Panc1 (cell line): ENCODE measurements around the gene UBE2V1. TPM values are rescaled to one million over a fixed set of nuclear protein-coding genes. Genes with fewer than 3 reads are reported as not detected.

Experiments
- ATAC-seq: fragments of 200-7000 bp; cut with Tn5 transposase; 2 replicates; pipeline ENCODE4 v1.9.1; 2020; ENCODE audit warnings: mild to moderate bottlenecking, moderate library complexity
- BruUV-seq: library from RNA; stranded (reverse); fragments of 400-500 nt; replicated peaks from 2 replicates; lab custom pipeline; 2021; lab: Mats Ljungman, UMichigan
- CTCF ChIA-PET: fragments of 300-600 bp; sonication (Branson Sonifier 250); formaldehyde crosslinking; loops from one replicate; lab custom pipeline; 2022; ENCODE audit warnings: antibody characterized with exemption; lab: Charles Lee
- POLR2A ChIA-PET: fragments of 300-600 bp; sonication (Branson Sonifier 250); formaldehyde crosslinking; loops from one replicate; lab custom pipeline; 2022; ENCODE audit warnings: antibody characterized with exemption; lab: Charles Lee
- DNase-seq: peaks from one replicate; pipeline ENCODE4 v3.0.0-alpha.2; 2010; ENCODE audit warnings: low read depth, low spot score
- H3K27ac ChIP-seq: 2 replicates; pipeline ENCODE4 v1.5.1; 2011; ENCODE audit warnings: mild to moderate bottlenecking, low read length, inconsistent platforms
- H3K27me3 ChIP-seq: fragments of 200-500 bp; sonication (Bioruptor generic); 2 replicates; pipeline ENCODE4 v1.6.0; 2014; ENCODE audit warnings: low read length, inconsistent platforms; ENCODE audit not compliant: control insufficient read depth, insufficient read depth
- H3K36me3 ChIP-seq: fragments of 200-500 bp; sonication (Bioruptor generic); 2 replicates; pipeline ENCODE4 v1.5.1; 2014; ENCODE audit warnings: inconsistent platforms, mild to moderate bottlenecking, low read length, moderate library complexity; ENCODE audit not compliant: control insufficient read depth, insufficient read depth
- H3K4me1 ChIP-seq: 2 replicates; pipeline ENCODE4 v1.5.1; 2011; ENCODE audit warnings: inconsistent platforms, mild to moderate bottlenecking, low read length, moderate library complexity; ENCODE audit not compliant: control insufficient read depth, insufficient read depth
- H3K4me3 ChIP-seq, 2 experiments: 2 replicates each; pipeline ENCODE4 v1.5.1; 2011 to 2012; ENCODE audit warnings: low read depth in 2 of 2, low read length in 2 of 2, mild to moderate bottlenecking in 2 of 2, inconsistent platforms in 1 of 2, moderate library complexity in 1 of 2
- H3K9me3 ChIP-seq: fragments of 200-500 bp; sonication (Bioruptor generic); 2 replicates; pipeline ENCODE4 v1.5.1; 2014; ENCODE audit warnings: low read depth, mild to moderate bottlenecking, inconsistent platforms, low read length, moderate library complexity; ENCODE audit not compliant: control insufficient read depth, insufficient read depth
- POLR2AphosphoS5 ChIP-seq: IDR thresholded peaks from 2 replicates; pipeline ENCODE4 v1.6.1; 2012; ENCODE audit warnings: mild to moderate bottlenecking, low read depth, low read length, moderate library complexity
- SIN3A ChIP-seq: IDR thresholded peaks from 2 replicates; pipeline ENCODE4 v1.6.1; 2012; ENCODE audit warnings: low read depth, mild to moderate bottlenecking, low read length, moderate library complexity, borderline replicate concordance; ENCODE audit not compliant: insufficient read depth
- TCF7L2 ChIP-seq: IDR thresholded peaks from 2 replicates; pipeline ENCODE4 v1.6.1; 2011; ENCODE audit warnings: mild to moderate bottlenecking, low read depth, low read length, inconsistent platforms
- in situ Hi-C: cut with HindIII; loops from 2 replicates; pipeline ENCODE4 v1.10.0; 2016; ENCODE audit warnings: low sequenced_read_pairs, low pct_unique_long_range_greater_than_20kb
- intact Hi-C: fragments of 100-400 bp; cut with micrococcal nuclease; formaldehyde crosslinking; loops from one replicate; pipeline ENCODE4 v1.10.0; 2022; ENCODE audit not compliant: unreplicated experiment
- total RNA-seq: library from RNA; stranded (reverse); gene quantifications from one replicate; pipeline ENCODE4 v1.2.1, GENCODE V29; 2021; ENCODE audit not compliant: unreplicated experiment
- TF ChIP-seq, protein P1 (sequence below), 2 experiments: IDR thresholded peaks; 2 replicates each; pipeline ENCODE4 v1.6.1; 2011 to 2012; ENCODE audit warnings: low read depth in 2 of 2, control low read depth in 1 of 2, low read length in 1 of 2, mild to moderate bottlenecking in 1 of 2, moderate library complexity in 1 of 2; ENCODE audit not compliant: insufficient read depth in 1 of 2
- TF ChIP-seq, protein P2 (sequence below): fragments of 450-650 bp; IDR thresholded peaks from 2 replicates; pipeline ENCODE4 v1.5.1; 2017; ENCODE audit warnings: mild to moderate bottlenecking

Gene UBE2V1
- total RNA-seq, 1 experiment from 2014 or later = 115 TPM

DNA sequence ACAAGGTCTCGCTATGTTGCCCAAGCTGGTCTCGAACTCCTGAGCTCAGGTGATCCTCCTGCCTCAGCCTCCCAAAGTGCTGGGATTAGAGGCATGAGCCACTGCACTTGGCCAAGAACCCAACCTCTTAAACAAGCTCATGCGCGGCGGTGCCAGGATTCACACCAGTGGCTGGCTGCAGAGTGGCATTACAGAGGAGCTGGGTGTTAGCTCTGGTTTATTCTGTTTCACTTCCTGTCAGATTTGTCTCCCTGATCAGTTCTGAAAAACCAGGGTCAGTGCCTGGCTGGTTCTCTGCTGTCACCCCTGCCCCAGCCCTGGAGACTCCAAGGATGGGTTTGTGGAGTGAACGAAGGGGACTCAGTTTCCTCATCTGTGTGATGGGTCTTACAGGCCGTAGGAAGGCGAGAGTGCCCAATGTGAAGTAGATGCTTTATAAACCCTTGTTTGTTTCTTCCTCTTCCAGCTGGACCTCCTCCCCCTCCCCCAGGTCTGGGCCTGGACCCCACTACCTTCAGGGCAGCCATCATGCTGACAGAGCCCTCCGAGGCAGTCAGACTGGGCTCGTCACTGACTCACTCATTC lies 63.4 kb downstream of the UBE2V1 start:
- no peak for ATAC-seq
- H3K9me3 ChIP-seq = no peaks in the 10 kb centered on the region
- no peak for DNase-seq
- H3K27ac ChIP-seq = no peak overlapping the region
- ChIA-PET POLR2A (interaction anchor here (0.6 to 0.7 kb wide), 2 partner anchors 22 to 33 kb away, joined by 5 to 8 read pairs; no protein-coding TSS in a partner anchor), CTCF (interaction anchor here (0.7 kb wide), 1 partner anchor 299 kb away, joined by 3 read pairs; no protein-coding TSS in a partner anchor)
- H3K4me3 ChIP-seq = no peak overlapping the region
- no peaks in the 10 kb centered on the region for H3K36me3 ChIP-seq
- H3K4me1 ChIP-seq = no peaks in the 10 kb centered on the region
- intact Hi-C loops = no loop called here
- TF ChIP-seq, protein P1, sequence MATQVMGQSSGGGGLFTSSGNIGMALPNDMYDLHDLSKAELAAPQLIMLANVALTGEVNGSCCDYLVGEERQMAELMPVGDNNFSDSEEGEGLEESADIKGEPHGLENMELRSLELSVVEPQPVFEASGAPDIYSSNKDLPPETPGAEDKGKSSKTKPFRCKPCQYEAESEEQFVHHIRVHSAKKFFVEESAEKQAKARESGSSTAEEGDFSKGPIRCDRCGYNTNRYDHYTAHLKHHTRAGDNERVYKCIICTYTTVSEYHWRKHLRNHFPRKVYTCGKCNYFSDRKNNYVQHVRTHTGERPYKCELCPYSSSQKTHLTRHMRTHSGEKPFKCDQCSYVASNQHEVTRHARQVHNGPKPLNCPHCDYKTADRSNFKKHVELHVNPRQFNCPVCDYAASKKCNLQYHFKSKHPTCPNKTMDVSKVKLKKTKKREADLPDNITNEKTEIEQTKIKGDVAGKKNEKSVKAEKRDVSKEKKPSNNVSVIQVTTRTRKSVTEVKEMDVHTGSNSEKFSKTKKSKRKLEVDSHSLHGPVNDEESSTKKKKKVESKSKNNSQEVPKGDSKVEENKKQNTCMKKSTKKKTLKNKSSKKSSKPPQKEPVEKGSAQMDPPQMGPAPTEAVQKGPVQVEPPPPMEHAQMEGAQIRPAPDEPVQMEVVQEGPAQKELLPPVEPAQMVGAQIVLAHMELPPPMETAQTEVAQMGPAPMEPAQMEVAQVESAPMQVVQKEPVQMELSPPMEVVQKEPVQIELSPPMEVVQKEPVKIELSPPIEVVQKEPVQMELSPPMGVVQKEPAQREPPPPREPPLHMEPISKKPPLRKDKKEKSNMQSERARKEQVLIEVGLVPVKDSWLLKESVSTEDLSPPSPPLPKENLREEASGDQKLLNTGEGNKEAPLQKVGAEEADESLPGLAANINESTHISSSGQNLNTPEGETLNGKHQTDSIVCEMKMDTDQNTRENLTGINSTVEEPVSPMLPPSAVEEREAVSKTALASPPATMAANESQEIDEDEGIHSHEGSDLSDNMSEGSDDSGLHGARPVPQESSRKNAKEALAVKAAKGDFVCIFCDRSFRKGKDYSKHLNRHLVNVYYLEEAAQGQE (IDR thresholded peaks at IDR 0.05; ENCODE audit: insufficient read depth in 1 of 2, low read depth in 2 of 2, low read length in 1 of 2) = no peak
- no peak for TF ChIP-seq SIN3A
- TF ChIP-seq, protein P2, sequence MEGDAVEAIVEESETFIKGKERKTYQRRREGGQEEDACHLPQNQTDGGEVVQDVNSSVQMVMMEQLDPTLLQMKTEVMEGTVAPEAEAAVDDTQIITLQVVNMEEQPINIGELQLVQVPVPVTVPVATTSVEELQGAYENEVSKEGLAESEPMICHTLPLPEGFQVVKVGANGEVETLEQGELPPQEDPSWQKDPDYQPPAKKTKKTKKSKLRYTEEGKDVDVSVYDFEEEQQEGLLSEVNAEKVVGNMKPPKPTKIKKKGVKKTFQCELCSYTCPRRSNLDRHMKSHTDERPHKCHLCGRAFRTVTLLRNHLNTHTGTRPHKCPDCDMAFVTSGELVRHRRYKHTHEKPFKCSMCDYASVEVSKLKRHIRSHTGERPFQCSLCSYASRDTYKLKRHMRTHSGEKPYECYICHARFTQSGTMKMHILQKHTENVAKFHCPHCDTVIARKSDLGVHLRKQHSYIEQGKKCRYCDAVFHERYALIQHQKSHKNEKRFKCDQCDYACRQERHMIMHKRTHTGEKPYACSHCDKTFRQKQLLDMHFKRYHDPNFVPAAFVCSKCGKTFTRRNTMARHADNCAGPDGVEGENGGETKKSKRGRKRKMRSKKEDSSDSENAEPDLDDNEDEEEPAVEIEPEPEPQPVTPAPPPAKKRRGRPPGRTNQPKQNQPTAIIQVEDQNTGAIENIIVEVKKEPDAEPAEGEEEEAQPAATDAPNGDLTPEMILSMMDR = no peak
- no peak for TF ChIP-seq TCF7L2
- no peak for TF ChIP-seq POLR2AphosphoS5
- no TSS peak for BruUV-seq
- in situ Hi-C loops = no loop called here
- H3K27me3 ChIP-seq = no peaks in the 10 kb centered on the region

DNA sequence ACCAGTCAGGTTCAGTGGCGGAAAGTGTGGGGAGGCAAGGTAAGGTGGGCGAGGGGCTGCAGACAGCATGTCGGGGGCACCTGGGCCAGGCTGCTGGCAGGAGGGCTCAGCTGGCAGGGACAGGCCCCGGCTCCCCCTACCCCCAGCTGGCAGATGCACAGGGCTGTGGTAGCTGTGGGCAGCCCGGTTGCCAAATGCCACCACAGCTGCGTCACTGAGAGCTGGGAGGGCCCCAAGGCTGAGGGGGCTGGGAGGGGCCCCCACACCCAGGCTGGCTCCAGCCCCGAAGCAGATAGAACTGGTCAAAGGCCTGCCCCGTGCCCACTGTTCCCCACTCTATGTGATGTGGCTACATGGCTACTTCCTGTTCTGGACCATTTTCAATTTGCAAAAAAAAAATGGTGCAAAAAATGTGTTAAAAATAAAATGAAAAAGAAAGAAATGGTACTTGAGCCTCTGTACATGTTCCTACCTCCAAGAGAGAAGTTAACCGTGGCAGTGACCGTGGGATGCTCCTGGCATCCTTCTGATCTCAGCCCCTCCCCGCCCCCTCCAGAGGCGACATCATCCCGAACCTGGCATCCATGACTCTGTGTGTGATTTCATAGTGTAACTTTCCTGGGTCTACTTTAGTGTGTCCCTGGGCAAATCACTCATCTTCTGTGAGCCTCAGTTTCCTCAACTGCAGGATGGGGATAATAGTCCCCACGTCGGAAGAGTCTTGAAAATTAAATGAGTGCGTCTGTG lies 64.4 kb downstream of the UBE2V1 start:
- POLR2A ChIA-PET = interaction anchor here (0.6 kb wide), 1 partner anchor 23 kb away, joined by 8 read pairs; no protein-coding TSS in a partner anchor
- no TSS peak for BruUV-seq
- in situ Hi-C loops = no loop called here
- no peaks in the 10 kb centered on the region for H3K9me3 ChIP-seq
- TF ChIP-seq TCF7L2 (no peak), SIN3A (no peak), POLR2AphosphoS5 (no peak)
- TF ChIP-seq, protein P2 = no peak
- TF ChIP-seq, protein P1 (IDR thresholded peaks at IDR 0.05; ENCODE audit: insufficient read depth in 1 of 2, low read depth in 2 of 2, low read length in 1 of 2) = no peak
- no peaks in the 10 kb centered on the region for H3K27me3 ChIP-seq
- intact Hi-C loops = no loop called here
- no peaks in the 10 kb centered on the region for H3K36me3 ChIP-seq
- ATAC-seq (peak; percentile 52; the same call in 1 of the 2 replicates), DNase-seq (no peak)
- CTCF ChIA-PET = no interaction called here
- H3K4me1 ChIP-seq = peaks cover 4% of the 10 kb centered on the region
- no peak overlapping the region for H3K27ac ChIP-seq
- H3K4me3 ChIP-seq = no peak overlapping the region
